K562 (cell line): Measurements from ENCODE around the gene IRS2. TPM values are rescaled to one million over a fixed set of nuclear protein-coding genes. Genes with fewer than 3 reads are reported as not detected.
A peak's percentile ranks its signal among the peaks of the same experiment; 100 is the strongest.

Source experiments
- ATAC-seq: fragments of 200-7000 bp; cut with Tn5 transposase; 3 replicates; pipeline ENCODE4 v1.9.1; 2020; ENCODE audit warnings: moderate library complexity
- BruUV-seq: library from RNA; stranded (reverse); fragments of 400-500 nt; replicated peaks from 2 replicates; lab custom pipeline; 2021; lab: Mats Ljungman, UMichigan
- CTCF ChIA-PET: fragments of 300-600 bp; formaldehyde crosslinking; extraction: SDS; loops from one replicate; lab custom pipeline; 2021; ENCODE audit warnings: low intra/inter-chr PET ratio; lab: Yijun Ruan, JAX
- POLR2A ChIA-PET: fragments of 300-600, 350-650 bp; sonication (Branson Sonifier 250); formaldehyde crosslinking; extraction: SDS; loops from one replicate; lab custom pipeline; 2021; ENCODE audit warnings: antibody characterized with exemption, inconsistent platforms; lab: Yijun Ruan, JAX
- DNase-seq, 4 experiments: peaks; one replicate each; pipeline versions ENCODE4 v3.0.0 to v3.0.0-alpha.2; 2011 to 2018; ENCODE audit warnings: low spot score in 3 of 4, mixed read lengths in 3 of 4; ENCODE audit errors: extremely low read depth in 1 of 4
- FAIRE-seq: peaks from 2 replicates; lab custom pipeline; 2011; peaks lifted over from hg19 to GRCh38; lab: Jason Lieb, UNC
- H2AFZ ChIP-seq: 2 replicates; pipeline ENCODE4 v1.6.0; 2011; ENCODE audit warnings: low read depth, low read length, control low read depth, inconsistent platforms
- H3K27ac ChIP-seq: fragments of 200-600 bp; 3 replicates; pipeline ENCODE4 v1.8.0; 2011; ENCODE audit warnings: low read depth, mild to moderate bottlenecking, control low read depth, inconsistent platforms, low read length, moderate library complexity, mixed read lengths; ENCODE audit errors: extremely low read depth
- H3K27me3 ChIP-seq, 2 experiments: fragments of 300-600 bp in 1 of 2; 2 replicates in 1 of 2; 3 replicates in 1 of 2; pipeline versions ENCODE4 v1.6.0 to v1.8.0; 2011; ENCODE audit warnings: inconsistent platforms in 2 of 2, low read length in 2 of 2, mild to moderate bottlenecking in 1 of 2, mixed read lengths in 1 of 2, moderate library complexity in 1 of 2; ENCODE audit not compliant: control insufficient read depth in 2 of 2, insufficient read depth in 2 of 2
- H3K36me3 ChIP-seq: fragments of 300-600 bp; 3 replicates; pipeline ENCODE4 v1.8.0; 2011; ENCODE audit warnings: mild to moderate bottlenecking, low read length, inconsistent platforms; ENCODE audit not compliant: control insufficient read depth, insufficient read depth
- H3K4me1 ChIP-seq, 2 experiments: fragments of 200-600 bp in 1 of 2; replicated peaks in 1 of 2; 2 replicates in 1 of 2; 3 replicates in 1 of 2; pipeline versions ENCODE4 v1.5.1 to v1.8.0; 2011; ENCODE audit warnings: inconsistent platforms in 2 of 2, low read length in 2 of 2, mild to moderate bottlenecking in 1 of 2, mixed read lengths in 1 of 2, moderate library complexity in 1 of 2; ENCODE audit not compliant: control insufficient read depth in 2 of 2, insufficient read depth in 2 of 2
- H3K4me2 ChIP-seq: 2 replicates; pipeline ENCODE4 v1.6.1; 2011; ENCODE audit warnings: low read length, control low read depth, inconsistent platforms, mixed read lengths; ENCODE audit not compliant: insufficient read depth
- H3K4me3 ChIP-seq: fragments of 200-600 bp; sonication (generic), shearing (Covaris generic); 2 replicates; pipeline ENCODE4 v1.5.1; 2016; ENCODE audit warnings: control low read depth, inconsistent platforms
- H3K79me2 ChIP-seq: fragments of 200-600 bp; 3 replicates; pipeline ENCODE4 v1.8.0; 2011; ENCODE audit warnings: low read length, inconsistent platforms; ENCODE audit not compliant: control insufficient read depth, insufficient read depth
- H3K9ac ChIP-seq, 2 experiments: 2 replicates each; pipeline versions ENCODE4 v1.6.0 to v1.6.1; 2011; ENCODE audit warnings: low read depth in 2 of 2, low read length in 2 of 2, control low read depth in 1 of 2, inconsistent platforms in 1 of 2, mild to moderate bottlenecking in 1 of 2, mixed read lengths in 1 of 2; ENCODE audit not compliant: insufficient read depth in 1 of 2
- H3K9me1 ChIP-seq: one replicate; pipeline ENCODE4 v1.6.0; 2011; ENCODE audit warnings: inconsistent platforms, mild to moderate bottlenecking, low read length, moderate library complexity; ENCODE audit not compliant: control insufficient read depth, insufficient read depth
- H3K9me3 ChIP-seq: replicated peaks from 2 replicates; pipeline ENCODE4 v1.5.1; 2011; ENCODE audit warnings: low read depth, low read length, inconsistent platforms; ENCODE audit not compliant: control insufficient read depth, insufficient read depth
- H4K20me1 ChIP-seq: replicated peaks from 2 replicates; pipeline ENCODE4 v1.6.1; 2011; ENCODE audit warnings: low read length, inconsistent platforms, mixed read lengths; ENCODE audit not compliant: control insufficient read depth, insufficient read depth
- E2F8 ChIP-seq: fragments of 450-650 bp; IDR thresholded peaks from 2 replicates; pipeline ENCODE4 v1.7.1; 2018; ENCODE audit warnings: mild to moderate bottlenecking, low read depth; ENCODE audit not compliant: partially characterized antibody
- EP300 ChIP-seq: IDR thresholded peaks from 2 replicates; pipeline ENCODE4 v1.6.1; 2012; ENCODE audit warnings: low read length, improper control_type of control experiment
- KAT2B ChIP-seq: IDR thresholded peaks from one replicate; pipeline ENCODE4 v1.6.1; 2012; ENCODE audit warnings: low read depth, mild to moderate bottlenecking, control low read depth, inconsistent platforms, low read length, moderate library complexity
- L3MBTL2 ChIP-seq: fragments of 450-650 bp; IDR thresholded peaks from 2 replicates; pipeline ENCODE4 v1.6.1; 2016; ENCODE audit warnings: mild to moderate bottlenecking, moderate library complexity
- LEF1 ChIP-seq: fragments of 450-650 bp; IDR thresholded peaks from 2 replicates; pipeline ENCODE4 v1.6.1; 2016; ENCODE audit warnings: mild to moderate bottlenecking
- RNF2 ChIP-seq: sonication (generic); IDR thresholded peaks from 2 replicates; pipeline ENCODE4 v1.6.1; 2016
- SRSF3 ChIP-seq: fragments of 200-400 bp; formaldehyde crosslinking; IDR thresholded peaks from 2 replicates; pipeline ENCODE4 v1.6.1; 2016; ENCODE audit warnings: mild to moderate bottlenecking, low read length, moderate library complexity; ENCODE audit not compliant: insufficient read depth
- STAT5A ChIP-seq: IDR thresholded peaks from 2 replicates; pipeline ENCODE4 v1.6.1; 2012; ENCODE audit warnings: low read length, inconsistent platforms, borderline replicate concordance
- TEAD4 ChIP-seq, 2 experiments: sonication (generic) in 1 of 2; formaldehyde crosslinking in 1 of 2; IDR thresholded peaks; 2 replicates each; pipeline versions ENCODE4 v1.6.1 to v1.8.0; 2012 to 2022; ENCODE audit warnings: borderline replicate concordance in 1 of 2, inconsistent platforms in 1 of 2, low read length in 1 of 2, mild to moderate bottlenecking in 1 of 2, missing genetic modification reagents in 1 of 2
- TSHZ1 ChIP-seq: fragments of 250-450 bp; sonication (Bioruptor Pico); IDR thresholded peaks from 2 replicates; pipeline ENCODE4 v1.4.0; 2020; ENCODE audit warnings: mild to moderate bottlenecking, moderate library complexity
- ZKSCAN1 ChIP-seq: fragments of 150-350 bp; IDR thresholded peaks from 2 replicates; pipeline ENCODE4 v1.6.1; 2016; ENCODE audit warnings: low read depth, low read length
- ZNF140 ChIP-seq: fragments of 250-450 bp; sonication (Bioruptor Pico); IDR thresholded peaks from 2 replicates; pipeline ENCODE4 v1.8.0; 2021; ENCODE audit warnings: moderate library complexity, mild to moderate bottlenecking, inconsistent platforms
- ZNF384 ChIP-seq: IDR thresholded peaks from 2 replicates; pipeline ENCODE4 v1.6.1; 2012; ENCODE audit warnings: low read depth, low read length, improper control_type of control experiment
- ZNF766 ChIP-seq: fragments of 200-800 bp; sonication (Bioruptor generic); conservative IDR thresholded peaks from 2 replicates; pipeline ENCODE4 v1.6.1; 2016; ENCODE audit warnings: missing genetic modification characterization, missing compliant biosample characterization
- ZNF785 ChIP-seq: fragments of 250-450 bp; sonication (Bioruptor Pico); IDR thresholded peaks from 2 replicates; pipeline ENCODE4 v1.4.0; 2020; ENCODE audit warnings: mild to moderate bottlenecking
- WGBS: fragments of 100-300 bp; shearing (Covaris generic); methylation state at CpG from one replicate; pipeline ENCODE4 v1.1.6; 2016; ENCODE audit warnings: low coverage, mixed read lengths; ENCODE audit not compliant: insufficient coverage; ENCODE audit errors: missing lambda C conversion rate; 5-methylcytosine and 5-hydroxymethylcytosine counted together
- in situ Hi-C: fragments of 300-500 bp; cut with MboI; formaldehyde crosslinking; loops from 4 replicates; pipeline ENCODE4 v1.15.0; 2018; ENCODE audit warnings: inconsistent platforms, mixed read lengths
- intact Hi-C: fragments of 100-400 bp; cut with micrococcal nuclease; formaldehyde crosslinking; loops from 2 replicates; pipeline ENCODE4 v1.14.2; 2022
- polyA plus RNA-seq, 8 experiments: library from polyadenylated mRNA; depleted of rRNA in 4 of 8; stranded (reverse) in 5 of 8; unstranded in 3 of 8; fragments of >200 nt; fragmentation: Nextera tagmentation in 2 of 8; fragmentation: Illumina TruSeq in 1 of 8; extraction: Ambion mirVana in 2 of 8; extraction: Trizol in 1 of 8; gene quantifications; 2 replicates each; pipeline versions ENCODE4 v1.2.1 to v1.2.3, GENCODE V29; 2011 to 2014; ENCODE audit warnings: inconsistent platforms in 1 of 8, missing spikeins in 1 of 8
- total RNA-seq, 7 experiments: library from RNA; depleted of rRNA in 6 of 7; stranded (reverse); fragments of >200 nt in 6 of 7; fragmentation: Illumina TruSeq in 2 of 7; extraction: Trizol in 2 of 7; gene quantifications; 2 replicates each; pipeline versions ENCODE4 v1.2.1 to v1.2.3, GENCODE V29; 2011 to 2021; ENCODE audit warnings: low replicate concordance in 1 of 7

IRS2 gene
- total and polyA plus RNA-seq, 9 of the 15 experiments (the other 6 are each of a cell fraction or from before 2014, with no cell fraction given), result 0.36 to 4.6 (median 0.63) TPM

GRCh38 chr13:109792416-109793059, 6.2 kb upstream of the IRS2 start:
- intact Hi-C loops (loop anchor here (5.0 kb wide), 1 partner anchor 110 kb away; no protein-coding TSS in a partner anchor), in situ Hi-C loops (no loop called here)
- 17% methylated on average over 6 of the region's 6 CpGs for WGBS
- Histone ChIP-seq H3K4me2 (no peak overlapping the region; the same call in 1 of the 2 replicates), H4K20me1 (no peaks in the 10 kb centered on the region), H3K36me3 (no peaks in the 10 kb centered on the region), H3K4me1 (peaks cover 3 to 16% of the 10 kb centered on the region in 2 experiments; a peak in 4 of 5 replicates), H3K9ac (peak overlapping the region in 1 of 2 experiments; percentile 1; a peak in 1 of 4 replicates), H3K27me3 (no peaks in the 10 kb centered on the region), H3K79me2 (no peaks in the 10 kb centered on the region), H3K27ac (peak overlapping the region; percentile 48; the same call in 2 of the 3 replicates), H3K9me1 (no peaks in the 10 kb centered on the region), H2AFZ (peak overlapping the region; percentile 86), H3K4me3 (no peak overlapping the region), H3K9me3 (no peaks in the 10 kb centered on the region)
- POLR2A ChIA-PET, result no interaction called here
- ATAC-seq, result no peak
- no TSS peak for BruUV-seq
- DNase-seq, result no peak
- CTCF ChIA-PET, result no interaction called here
- no peak for FAIRE-seq
- TF ChIP-seq ZNF140 (no peak), KAT2B (no peak), L3MBTL2 (0 out of 2 replicates have a peak, but pooled peaks have one; percentile 22), SRSF3 (no peak), RNF2 (no peak), LEF1 (peak; percentile 50; the same call in 1 of the 2 replicates), STAT5A (peak; percentile 60), E2F8 (no peak), ZNF384 (no peak), ZKSCAN1 (no peak), ZNF766 (0 out of 2 replicates have a peak, but pooled peaks have one; percentile 31), TSHZ1 (CRISPR knock-in tag) (no peak), TEAD4 (IDR thresholded peaks at IDR 0.05; ENCODE audit: low read length) (0 out of 2 replicates have a peak, but pooled peaks have one; percentile 20), TEAD4 (CRISPR knock-in tag; IDR thresholded peaks at IDR 0.05; ENCODE audit: borderline replicate concordance) (no peak), EP300 (peak; percentile 73), ZNF785 (CRISPR knock-in tag) (no peak)
